ENCODE data around the gene EID2.

EID2 gene

DNA sequence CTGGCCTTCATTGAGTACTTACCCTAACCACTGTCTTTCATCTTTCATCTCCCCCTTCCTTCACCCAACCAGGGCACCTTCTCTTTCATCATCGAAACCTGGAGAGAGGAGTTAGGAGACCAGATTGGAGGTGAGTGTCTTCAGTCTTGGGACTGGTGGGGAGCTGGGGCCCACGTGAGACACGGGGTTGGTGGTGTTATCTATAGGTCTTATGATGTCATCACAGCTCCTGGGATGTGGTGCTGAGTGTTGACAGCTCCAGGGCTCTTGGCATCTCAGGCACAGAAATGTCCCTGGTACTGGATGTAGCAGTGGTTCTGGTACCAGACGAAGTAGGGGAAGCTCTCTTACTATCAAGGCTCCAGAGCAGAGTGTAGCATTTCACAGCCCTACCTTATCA is 39.4 kb downstream of the EID2 start:
- DNase-seq: no peak

DNA sequence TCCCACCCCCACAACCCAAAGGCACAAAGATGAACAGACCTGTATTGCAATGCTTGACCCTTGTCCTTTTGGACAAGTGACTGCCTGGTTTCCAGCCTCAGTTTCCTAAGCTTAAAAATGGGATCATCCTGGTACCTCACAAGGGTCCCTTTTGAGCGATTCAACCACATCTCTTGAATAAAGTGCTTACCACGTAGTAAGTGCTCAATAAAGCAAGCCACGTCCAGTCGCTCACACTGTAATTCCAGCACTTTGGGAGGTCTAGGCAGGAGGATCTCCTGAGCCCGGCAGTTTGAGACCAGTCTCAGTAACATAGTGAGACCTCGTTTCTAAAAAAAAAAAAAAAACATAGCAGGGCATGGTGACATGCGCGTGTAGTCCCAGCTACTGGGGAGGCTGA is 40.0 kb downstream of the EID2 start:
- no peak for DNase-seq

DNA sequence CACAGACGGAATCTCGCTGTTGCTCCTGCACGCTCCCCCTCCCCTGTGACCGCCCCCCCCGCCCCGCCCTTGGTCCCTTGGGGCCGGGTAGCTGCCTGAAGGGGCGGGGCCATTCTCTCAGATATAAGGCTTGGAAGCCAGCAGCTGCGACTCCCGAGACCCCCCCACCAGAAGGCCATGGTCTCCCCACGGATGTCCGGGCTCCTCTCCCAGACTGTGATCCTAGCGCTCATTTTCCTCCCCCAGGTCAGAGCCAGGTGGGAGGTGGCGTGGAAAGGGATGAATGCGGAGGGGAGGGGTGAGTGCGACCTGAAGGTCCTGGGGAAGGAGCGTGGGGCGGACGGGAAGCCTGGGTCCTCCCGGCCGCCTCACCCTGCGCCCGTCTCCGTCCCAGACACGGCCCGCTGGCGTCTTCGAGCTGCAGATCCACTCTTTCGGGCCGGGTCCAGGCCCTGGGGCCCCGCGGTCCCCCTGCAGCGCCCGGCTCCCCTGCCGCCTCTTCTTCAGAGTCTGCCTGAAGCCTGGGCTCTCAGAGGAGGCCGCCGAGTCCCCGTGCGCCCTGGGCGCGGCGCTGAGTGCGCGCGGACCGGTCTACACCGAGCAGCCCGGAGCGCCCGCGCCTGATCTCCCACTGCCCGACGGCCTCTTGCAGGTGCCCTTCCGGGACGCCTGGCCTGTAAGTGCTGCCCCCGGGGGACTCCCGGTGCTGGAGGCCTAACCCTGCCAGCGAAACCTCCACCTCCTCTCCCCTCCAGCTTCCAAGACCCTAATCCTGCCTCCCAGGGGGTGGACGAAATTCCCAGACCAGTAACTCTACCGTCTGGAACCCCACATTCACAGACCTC is 40.9 kb downstream of the EID2 start, which contains the start of gene DLL3:
DLL3 (plus strand) TSS at position 150 of the 845 bp plus-strand sequence; CDS start at position 178, 28 bp downstream.
- peak; percentile 71 for DNase-seq

DNA sequence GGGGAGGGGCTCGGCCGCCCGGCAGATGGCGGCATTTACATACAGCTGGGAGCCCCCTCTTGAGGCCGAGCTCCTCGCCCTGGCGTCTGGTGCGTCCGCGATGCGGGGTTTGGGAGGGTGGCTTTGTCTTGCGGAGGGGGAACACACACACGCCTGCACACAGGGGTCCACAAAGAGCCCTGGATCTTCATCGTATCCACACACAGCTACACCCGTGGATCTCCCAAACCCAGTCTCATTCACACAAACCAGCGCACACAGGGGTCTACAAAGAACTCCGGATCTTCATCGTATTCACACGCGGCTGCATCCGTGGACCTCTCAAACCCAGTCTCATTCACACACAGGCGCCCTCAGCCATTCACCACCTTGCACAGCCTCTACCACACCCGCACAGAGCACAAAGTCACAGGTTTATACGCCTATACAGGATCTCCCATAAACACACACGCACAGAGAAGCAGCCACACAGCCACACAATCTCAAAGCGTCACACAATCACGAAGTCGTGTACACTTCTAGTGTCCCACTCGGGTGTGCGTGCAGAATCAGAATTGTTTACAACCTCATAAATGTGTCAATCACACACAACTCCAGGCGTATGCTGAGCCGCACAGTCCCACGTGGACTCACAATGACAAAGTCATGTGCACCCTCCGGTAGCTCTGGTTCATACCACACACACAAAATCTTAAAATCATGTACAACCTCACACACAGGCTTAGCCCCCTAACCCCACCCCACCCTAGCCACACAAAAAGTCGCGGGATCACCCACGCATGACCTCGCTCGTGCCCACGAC is 41.8 kb downstream of the EID2 start:
- peak; percentile 84 for DNase-seq

DNA sequence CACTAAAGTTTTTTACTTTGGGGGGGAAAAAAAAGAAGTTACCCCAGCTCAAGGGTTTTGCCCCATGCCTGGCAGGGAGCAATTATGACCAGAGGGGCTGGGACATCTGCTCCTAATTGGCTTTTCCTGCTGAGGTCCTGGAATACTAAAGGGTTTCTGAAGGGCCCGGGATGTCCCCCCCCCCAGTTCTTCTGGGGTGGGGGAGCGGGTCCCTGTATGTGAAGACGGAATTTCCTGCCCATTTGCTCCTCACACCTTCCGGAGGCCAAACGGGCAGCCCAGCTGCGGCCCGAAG is 42.3 kb downstream of the EID2 start:
- no peak for DNase-seq

DNA sequence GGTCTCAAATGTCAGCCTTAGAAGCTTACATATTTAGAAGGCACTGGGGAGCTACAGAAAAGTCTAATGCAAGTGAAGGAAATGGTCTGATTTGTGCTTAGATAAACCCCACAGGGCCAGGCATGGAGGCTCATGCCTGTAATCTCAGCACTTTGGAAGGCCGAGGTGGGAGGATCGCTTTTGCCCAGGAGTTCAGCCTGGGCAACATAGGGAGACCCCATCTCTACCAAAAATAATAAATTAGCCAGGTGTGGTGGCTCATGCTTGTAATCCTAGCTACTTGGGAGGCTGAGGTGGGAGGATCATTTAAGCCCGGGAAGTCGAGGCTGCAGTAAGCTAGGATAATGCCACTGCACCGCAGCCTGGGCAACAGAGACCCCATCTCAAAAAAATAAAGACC is 43.9 kb downstream of the EID2 start:
- no peak for DNase-seq

DNA sequence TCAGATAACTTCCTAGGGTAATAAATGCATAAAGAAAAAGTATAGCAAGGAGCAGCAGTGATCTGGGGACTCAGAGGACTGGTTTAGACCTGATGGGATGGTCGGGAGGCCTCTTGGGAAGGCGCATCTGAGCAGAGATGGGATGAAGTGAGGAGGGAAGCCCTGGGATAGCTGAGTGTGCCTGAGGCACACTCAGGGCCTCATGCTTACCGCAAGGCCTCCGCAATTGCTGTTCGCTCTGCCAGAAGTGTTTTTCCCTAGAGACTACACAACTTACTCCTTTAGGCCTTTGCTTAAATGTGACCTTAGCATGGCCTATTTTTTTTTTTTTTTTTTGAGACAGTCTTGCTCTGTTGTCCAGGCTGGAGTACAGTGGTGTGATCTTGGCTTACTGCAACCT is 45.3 kb downstream of the EID2 start:
- no peak for DNase-seq

DNA sequence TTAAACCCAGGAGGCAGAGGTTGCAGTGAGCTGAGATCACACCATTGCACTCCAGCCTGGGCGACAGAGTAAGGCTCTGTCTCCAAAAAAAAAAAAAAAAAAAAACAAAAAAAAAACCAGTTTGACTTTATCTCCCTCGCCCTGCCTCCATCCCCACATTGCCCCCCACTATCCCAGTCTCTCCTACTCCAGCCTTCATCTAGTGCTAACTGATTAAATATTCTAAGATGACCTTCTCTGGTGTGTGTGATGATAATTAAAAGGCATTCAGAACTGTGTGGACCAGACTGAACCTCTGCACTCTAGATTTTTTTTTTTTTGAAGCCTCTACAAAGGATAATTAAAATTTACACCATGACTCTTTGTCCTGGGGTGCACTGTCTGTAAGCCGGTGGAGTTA is 47.2 kb downstream of the EID2 start:
- no peak for DNase-seq

DNA sequence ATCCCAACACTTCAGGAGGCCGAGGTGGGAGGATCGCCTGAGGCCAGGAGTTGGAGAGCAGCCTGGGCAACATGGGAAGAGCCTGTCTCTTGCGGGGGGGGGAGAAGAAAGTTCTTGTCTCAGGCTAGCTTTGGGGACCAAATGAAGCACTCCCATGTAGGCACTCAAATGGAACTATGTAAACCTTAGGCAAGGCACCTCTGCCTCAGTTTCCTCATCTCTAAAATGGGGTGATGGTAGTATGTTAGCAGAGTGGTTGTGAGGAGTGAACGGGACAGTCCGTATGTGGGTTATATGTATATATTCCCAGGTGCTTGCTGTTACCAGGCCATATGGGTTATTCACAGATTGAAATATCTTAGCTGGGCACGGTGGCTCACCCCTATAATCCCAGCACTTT is 47.7 kb downstream of the EID2 start:
- DNase-seq: no peak

DNA sequence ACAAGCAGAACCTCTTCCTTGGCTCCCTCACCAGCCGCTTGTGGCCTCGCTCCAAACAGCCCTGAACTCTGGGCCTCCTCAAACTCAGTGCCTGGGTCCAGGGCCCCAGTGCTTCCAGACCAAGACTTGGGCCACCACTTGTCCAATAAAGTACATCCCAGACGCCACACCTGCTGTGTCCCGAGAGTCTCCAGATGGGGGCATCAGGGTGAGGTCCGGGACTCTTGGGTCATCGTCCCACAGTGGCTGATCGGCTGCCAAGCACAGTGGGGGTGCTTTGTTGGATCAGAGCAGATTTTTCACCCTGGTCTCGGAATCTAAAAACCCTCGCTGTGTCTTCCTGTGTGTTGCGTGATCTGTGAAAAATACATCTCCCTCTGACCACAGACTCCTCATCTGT is 50.2 kb downstream of the EID2 start:
- DNase-seq: no peak
